NT2/D1 (cell line): ENCODE measurements around the gene ADK.

Source experiments
- SUZ12 ChIP-seq: IDR thresholded peaks from 2 replicates; pipeline ENCODE4 v1.6.1; 2011; ENCODE audit not compliant: insufficient read length, insufficient read depth; ENCODE audit errors: extremely low read depth
- YY1 ChIP-seq: IDR thresholded peaks from 2 replicates; pipeline ENCODE4 v1.6.1; 2011; ENCODE audit not compliant: insufficient read length, insufficient read depth
- ZNF274 ChIP-seq: IDR thresholded peaks from 2 replicates; pipeline ENCODE4 v1.6.1; 2011; ENCODE audit warnings: mild to moderate bottlenecking, low read depth, low read length

GRCh38 chr10:74320026-74320425 lies 169.0 kb downstream of the ADK start:
- TF ChIP-seq SUZ12 (no peak), YY1 (no peak), ZNF274 (no peak)
